Endothelial cell (in vitro differentiated cells): ENCODE measurements around the gene ITPR3. TPM values are rescaled to one million over a fixed set of nuclear protein-coding genes. Genes with fewer than 3 reads are reported as not detected.

ENCODE experiments used
- DNase-seq: peaks from one replicate; pipeline ENCODE4 v3.0.0; 2021; ENCODE audit warnings: low spot score
- H3K27ac Mint-ChIP-seq: one replicate; pipeline ENCODE4 v1.8.0; 2021; ENCODE audit warnings: mixed read lengths, inconsistent platforms; ENCODE audit not compliant: unreplicated experiment
- H3K27me3 Mint-ChIP-seq: one replicate; pipeline ENCODE4 v1.8.0; 2021; ENCODE audit warnings: mild to moderate bottlenecking, moderate library complexity, mixed read lengths, inconsistent platforms; ENCODE audit not compliant: unreplicated experiment
- H3K36me3 Mint-ChIP-seq: one replicate; pipeline ENCODE4 v1.8.0; 2021; ENCODE audit warnings: mild to moderate bottlenecking, low read depth, mixed read lengths, inconsistent platforms; ENCODE audit not compliant: unreplicated experiment
- H3K4me1 Mint-ChIP-seq: one replicate; pipeline ENCODE4 v1.8.0; 2021; ENCODE audit warnings: mild to moderate bottlenecking, mixed read lengths, inconsistent platforms; ENCODE audit not compliant: unreplicated experiment
- H3K4me3 Mint-ChIP-seq: one replicate; pipeline ENCODE4 v1.8.0; 2021; ENCODE audit warnings: mild to moderate bottlenecking, mixed read lengths, inconsistent platforms; ENCODE audit not compliant: unreplicated experiment
- H3K9me3 Mint-ChIP-seq: one replicate; pipeline ENCODE4 v1.8.0; 2021; ENCODE audit warnings: mixed read lengths, inconsistent platforms; ENCODE audit not compliant: unreplicated experiment
- CTCF ChIP-seq: fragments of 200-600 bp; sonication (generic); IDR thresholded peaks from one replicate; pipeline ENCODE4 v1.5.0; 2021; ENCODE audit warnings: antibody characterized with exemption; ENCODE audit not compliant: unreplicated experiment
- total RNA-seq: library from RNA; stranded (reverse); fragmentation: NEBNext Ultra II Directional; extraction: Animal tissue kit (Norgen Biotek cat#: 25700); gene quantifications from one replicate; pipeline ENCODE4 v1.2.1, GENCODE V29; 2021; ENCODE audit not compliant: unreplicated experiment

The ITPR3 gene
- total RNA-seq, 1 donor from 2014 or later: 124 TPM

- no peaks in the 10 kb centered on the region for H3K9me3 Mint-ChIP-seq
- no peak for TF ChIP-seq CTCF
- peaks cover 49% of the 10 kb centered on the region for H3K36me3 Mint-ChIP-seq
- H3K27ac Mint-ChIP-seq: no peak overlapping the region
- peaks cover 13% of the 10 kb centered on the region for H3K27me3 Mint-ChIP-seq
- DNase-seq: no peak
- no peaks in the 10 kb centered on the region for H3K4me1 Mint-ChIP-seq
- H3K4me3 Mint-ChIP-seq: no peak overlapping the region
Measured at GRCh38 chr6:33672808-33673207, 51.7 kb downstream of the ITPR3 start.

- Mint-ChIP-seq H3K27ac (no peak overlapping the region), H3K36me3 (peaks cover 47% of the 10 kb centered on the region), H3K27me3 (peaks cover 16% of the 10 kb centered on the region), H3K4me3 (no peak overlapping the region), H3K4me1 (no peaks in the 10 kb centered on the region), H3K9me3 (no peaks in the 10 kb centered on the region)
- DNase-seq: no peak
- TF ChIP-seq CTCF: no peak
Measured at GRCh38 chr6:33673851-33674250, 52.7 kb downstream of the ITPR3 start.

GRCh38 chr6:33675968-33676367 lies 54.8 kb downstream of the ITPR3 start:
- Mint-ChIP-seq H3K9me3 (no peaks in the 10 kb centered on the region), H3K27me3 (peaks cover 11% of the 10 kb centered on the region), H3K4me1 (no peaks in the 10 kb centered on the region), H3K27ac (no peak overlapping the region), H3K4me3 (peak overlapping the region; percentile 25), H3K36me3 (peaks cover 52% of the 10 kb centered on the region)
- DNase-seq: no peak
- TF ChIP-seq CTCF: no peak

- H3K27me3 Mint-ChIP-seq: peaks cover 10% of the 10 kb centered on the region
- H3K4me1 Mint-ChIP-seq: no peaks in the 10 kb centered on the region
- H3K9me3 Mint-ChIP-seq: no peaks in the 10 kb centered on the region
- no peak overlapping the region for H3K27ac Mint-ChIP-seq
- peaks cover 56% of the 10 kb centered on the region for H3K36me3 Mint-ChIP-seq
- DNase-seq: no peak
- no peak for TF ChIP-seq CTCF
- H3K4me3 Mint-ChIP-seq: peak overlapping the region; percentile 74
Measured at GRCh38 chr6:33676416-33677142, 55.5 kb downstream of the ITPR3 start.

- H3K36me3 Mint-ChIP-seq: peaks cover 53% of the 10 kb centered on the region
- TF ChIP-seq CTCF: no peak
- H3K27ac Mint-ChIP-seq: no peak overlapping the region
- peak overlapping the region; percentile 77 for H3K4me3 Mint-ChIP-seq
- no peak for DNase-seq
- H3K27me3 Mint-ChIP-seq: peaks cover 8% of the 10 kb centered on the region
- H3K4me1 Mint-ChIP-seq: no peaks in the 10 kb centered on the region
- no peaks in the 10 kb centered on the region for H3K9me3 Mint-ChIP-seq
Measured at GRCh38 chr6:33677143-33677660, 56.1 kb downstream of the ITPR3 start.
